ENCODE data around the gene P2RX3.
"Not testable (repeated sequence)": the region's sequence is repeated elsewhere in the genome, so short reads cannot be mapped to it uniquely, and the experiment has no call there.

Gene P2RX3

DNA sequence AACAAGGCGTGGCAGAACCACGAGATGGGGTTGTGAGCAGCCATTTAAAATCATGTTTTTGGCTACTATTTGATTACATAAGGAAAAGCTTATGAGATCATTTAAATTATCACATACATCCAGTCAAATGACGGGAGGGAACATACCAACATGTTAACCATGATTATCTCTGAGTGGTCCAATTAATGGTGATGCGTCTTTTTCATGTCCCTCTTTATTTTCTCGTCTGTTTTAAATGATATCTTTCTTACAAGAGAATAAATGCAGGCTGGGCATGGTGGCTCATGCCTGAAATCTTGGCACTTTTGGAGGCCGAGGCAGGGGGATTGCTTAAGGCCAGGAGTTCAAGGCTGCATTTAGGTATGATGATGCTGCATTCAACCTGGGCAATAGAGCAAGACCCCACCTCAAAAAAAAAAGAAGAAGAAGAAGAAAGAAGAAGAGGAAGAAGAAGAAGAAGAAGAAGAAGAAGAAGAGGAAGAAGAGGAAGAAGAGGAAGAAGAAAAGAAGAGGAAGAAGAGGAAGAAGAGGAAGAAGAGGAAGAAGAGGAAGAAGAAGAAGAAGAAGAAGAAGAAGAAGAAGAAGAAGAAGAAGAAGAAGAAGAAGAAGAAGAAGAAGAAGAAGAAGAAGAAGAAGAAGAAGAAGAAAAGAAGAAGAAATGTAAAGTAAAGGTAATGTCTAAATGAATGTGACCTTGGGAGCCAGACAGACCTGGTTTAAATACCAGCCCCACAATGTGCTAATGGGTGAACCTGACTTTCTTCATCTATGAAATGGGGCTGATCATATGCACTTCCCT is 65.0 kb downstream of the P2RX3 start:
- not testable (repeated sequence) for DNase-seq

- DNase-seq, result no peak
Measured at GRCh38 chr11:57403802-57404147, 65.6 kb downstream of the P2RX3 start.

DNA sequence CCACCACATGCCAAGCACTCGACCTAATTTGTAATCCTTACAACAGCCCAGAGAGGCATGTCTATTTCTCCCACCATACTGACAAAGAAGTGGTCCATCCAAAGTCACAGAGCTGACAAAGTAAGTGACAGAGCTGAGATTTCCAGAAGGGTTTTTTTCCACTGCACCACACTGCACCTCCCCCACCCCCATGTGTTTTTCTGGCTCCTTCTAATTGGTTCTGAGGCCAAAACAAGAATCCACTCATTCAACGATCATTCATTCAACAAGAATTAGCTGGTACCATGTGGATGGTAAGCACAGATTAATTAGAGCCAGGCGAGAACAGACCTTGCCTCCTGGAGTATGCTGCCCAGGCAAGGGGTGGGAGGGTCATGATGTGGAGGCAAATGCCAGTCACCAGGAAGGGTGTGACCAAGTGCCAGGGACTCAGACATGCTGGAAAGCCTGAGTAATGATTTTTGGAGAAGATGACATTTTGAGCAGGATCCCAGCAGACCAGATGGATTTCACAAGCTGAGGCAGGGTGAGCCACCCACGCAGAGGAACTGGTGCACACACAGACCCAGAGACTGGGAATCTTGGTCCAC is 67.2 kb downstream of the P2RX3 start:
- DNase-seq, result no peak

DNA sequence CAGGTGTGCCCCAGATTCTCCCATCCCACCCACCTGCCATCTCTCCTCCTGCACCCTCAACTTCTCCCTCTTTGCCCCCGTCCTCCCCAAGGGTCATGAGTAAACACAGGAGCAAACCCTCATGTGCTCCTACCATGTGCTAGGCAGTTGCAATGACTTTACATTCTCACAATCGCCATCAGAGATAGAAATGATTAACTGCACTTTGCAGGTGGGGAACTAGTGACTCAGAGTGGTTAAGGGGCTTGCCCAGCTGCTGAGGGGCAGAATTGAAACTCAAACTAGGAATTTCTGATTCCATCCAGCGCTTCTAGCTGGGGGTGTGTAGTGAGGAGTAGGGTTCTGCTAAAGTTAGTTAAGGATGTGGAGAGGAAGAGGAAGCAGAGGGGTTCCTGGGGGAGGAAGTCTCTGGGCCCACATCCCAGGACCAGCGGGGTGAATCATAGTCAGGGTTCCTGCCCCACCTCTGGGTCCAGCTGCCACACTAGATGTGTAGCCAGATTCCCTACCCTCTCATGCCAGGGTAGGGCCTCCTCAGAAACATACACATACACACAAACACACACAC is 68.3 kb downstream of the P2RX3 start:
- no peak for DNase-seq

DNA sequence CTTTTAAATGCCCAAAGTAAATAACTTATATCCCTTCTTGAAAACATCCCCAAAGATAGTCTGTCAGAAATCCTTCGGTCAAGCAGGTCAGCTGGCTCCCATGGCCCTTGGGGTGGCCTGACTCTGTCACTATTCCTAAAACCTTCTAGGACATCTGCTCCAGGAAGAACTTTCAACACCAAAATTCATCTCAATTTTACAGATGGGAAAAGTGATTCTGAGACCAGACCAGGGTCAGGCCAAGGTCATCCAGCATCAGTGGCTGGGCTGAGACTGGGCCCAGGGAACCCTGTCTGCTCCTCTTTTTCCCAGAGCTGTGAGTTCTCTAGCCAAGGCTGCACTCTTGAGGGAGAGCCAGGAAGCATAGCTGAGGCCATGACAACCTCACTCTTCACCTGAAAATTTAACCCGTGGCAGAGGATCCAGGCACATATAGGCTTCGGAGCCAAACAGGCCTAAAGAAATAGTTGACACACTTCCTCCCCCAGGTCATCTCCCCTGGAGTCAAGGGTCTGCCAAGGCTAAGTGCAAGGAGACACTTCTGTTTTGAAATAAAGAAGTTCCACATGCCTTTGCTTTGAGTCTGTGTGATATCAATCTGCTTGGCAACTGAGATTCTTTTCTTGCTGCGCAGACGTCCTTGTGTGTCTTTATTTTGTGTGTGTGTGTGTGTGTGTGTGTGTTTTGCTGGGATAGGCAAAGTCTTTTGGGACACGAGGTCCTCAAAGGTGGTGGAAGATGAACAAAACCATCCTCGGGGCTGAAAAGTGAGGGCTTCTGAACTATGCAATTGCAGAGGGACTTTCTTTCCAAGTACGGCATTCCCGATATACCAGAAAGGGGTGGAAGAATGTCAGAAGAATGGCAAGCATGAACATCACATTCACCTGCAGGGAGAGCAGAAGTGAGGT is 69.1 kb downstream of the P2RX3 start:
- DNase-seq, result no peak

GRCh38 chr11:57407941-57408475 is 69.9 kb downstream of the P2RX3 start:
- DNase-seq, result no peak

DNA sequence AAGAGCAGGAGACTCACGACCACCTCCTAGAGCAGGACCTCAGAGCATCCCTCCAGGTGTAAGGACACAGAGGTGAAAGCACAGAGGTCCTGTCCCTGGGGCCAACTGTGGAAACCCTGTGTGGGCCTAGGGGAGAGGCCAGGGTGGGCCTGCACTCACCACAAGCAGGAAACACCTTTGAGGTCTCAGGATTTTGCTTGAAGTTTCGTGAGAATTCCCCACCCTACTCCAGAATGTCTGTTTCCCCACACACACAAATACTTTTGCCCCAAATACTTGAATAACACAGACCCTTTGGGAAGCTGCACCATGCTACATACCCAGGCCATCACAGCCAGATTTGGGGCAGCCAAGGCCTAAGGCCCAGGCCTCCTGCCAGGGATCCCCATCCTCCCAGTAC is 70.6 kb downstream of the P2RX3 start:
- DNase-seq, result no peak

DNA sequence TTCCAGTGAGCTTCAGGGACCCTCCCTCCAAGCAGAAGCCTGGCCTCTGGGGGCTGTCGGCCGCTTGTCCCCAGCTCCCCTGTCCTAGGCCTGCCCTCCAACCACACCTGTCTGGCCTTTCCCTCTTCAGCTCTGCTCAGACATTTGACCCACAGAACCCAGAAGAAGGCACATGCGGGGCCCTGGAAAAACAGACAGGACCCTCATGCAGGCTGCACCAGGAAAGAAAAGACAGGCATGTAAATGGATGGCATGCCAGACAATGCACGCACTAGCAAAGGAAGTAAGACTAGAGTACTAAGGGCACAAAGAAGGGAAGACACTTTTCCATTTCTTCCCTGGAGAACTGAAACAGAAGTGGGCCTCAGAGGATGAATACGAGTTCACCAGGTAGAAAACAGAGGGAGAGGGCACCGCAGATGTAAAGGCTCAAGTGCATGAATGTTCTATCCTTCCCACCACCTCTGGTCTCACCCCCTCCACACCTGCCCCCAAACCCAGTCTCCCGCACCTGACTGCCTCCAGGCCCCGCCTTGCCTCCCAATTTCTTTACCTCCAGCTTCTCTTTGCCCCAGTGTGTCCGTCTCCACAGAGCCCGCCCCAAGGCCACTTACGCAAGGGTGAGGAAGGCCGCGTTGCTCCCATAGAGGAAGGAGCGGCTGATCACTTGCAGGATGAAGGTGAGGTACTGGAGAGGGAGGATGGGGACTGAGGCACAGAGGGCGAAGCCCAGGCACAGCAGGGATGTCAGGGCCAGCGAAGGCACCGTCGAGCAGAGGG is 71.4 kb downstream of the P2RX3 start:
- DNase-seq, result no peak

GRCh38 chr11:57410287-57410686 is 72.1 kb downstream of the P2RX3 start:
- DNase-seq, result no peak

GRCh38 chr11:57413681-57414080 is 75.5 kb downstream of the P2RX3 start:
- no peak for DNase-seq

- no peak for DNase-seq
Measured at GRCh38 chr11:57414612-57415212, 76.6 kb downstream of the P2RX3 start.

- DNase-seq, result no peak
Measured at GRCh38 chr11:57416436-57416835, 78.3 kb downstream of the P2RX3 start.

GRCh38 chr11:57417056-57417455 is 78.9 kb downstream of the P2RX3 start:
- DNase-seq, result no peak

GRCh38 chr11:57418131-57418530 is 80.0 kb downstream of the P2RX3 start:
- no peak for DNase-seq

GRCh38 chr11:57419146-57419545 is 81.0 kb downstream of the P2RX3 start:
- DNase-seq, result no peak

DNA sequence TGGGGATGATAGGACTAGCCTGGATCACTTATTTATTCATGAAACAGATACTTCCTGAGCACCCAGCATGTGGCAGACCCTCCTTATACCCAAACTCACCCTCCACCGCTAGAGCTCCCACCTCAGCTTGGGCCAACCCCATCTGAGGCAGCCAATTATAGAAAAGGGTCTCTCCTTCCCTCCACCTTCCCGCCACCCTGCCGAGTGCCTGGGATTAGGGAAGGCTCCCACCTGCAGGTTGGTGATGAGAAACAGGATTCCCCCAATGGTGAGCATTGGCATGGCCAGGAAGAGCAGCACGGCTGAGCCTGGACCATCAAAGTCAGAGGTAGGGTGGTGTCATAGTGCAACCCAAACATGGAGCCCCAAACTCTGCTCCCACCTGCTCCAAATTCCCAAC is 82.9 kb downstream of the P2RX3 start:
- no peak for DNase-seq

GRCh38 chr11:57421805-57422204 is 83.7 kb downstream of the P2RX3 start:
- no peak for DNase-seq
